Endothelial cell (in vitro differentiated cells): Measurements from ENCODE around the gene IL17REL. TPM values are rescaled to one million over a fixed set of nuclear protein-coding genes. Genes with fewer than 3 reads are reported as not detected.

ENCODE experiments used
- DNase-seq: peaks from one replicate; pipeline ENCODE4 v3.0.0; 2021; ENCODE audit warnings: low spot score
- H3K27ac Mint-ChIP-seq: one replicate; pipeline ENCODE4 v1.8.0; 2021; ENCODE audit warnings: mixed read lengths, inconsistent platforms; ENCODE audit not compliant: unreplicated experiment
- H3K27me3 Mint-ChIP-seq: one replicate; pipeline ENCODE4 v1.8.0; 2021; ENCODE audit warnings: mild to moderate bottlenecking, moderate library complexity, mixed read lengths, inconsistent platforms; ENCODE audit not compliant: unreplicated experiment
- H3K36me3 Mint-ChIP-seq: one replicate; pipeline ENCODE4 v1.8.0; 2021; ENCODE audit warnings: mild to moderate bottlenecking, low read depth, mixed read lengths, inconsistent platforms; ENCODE audit not compliant: unreplicated experiment
- H3K4me1 Mint-ChIP-seq: one replicate; pipeline ENCODE4 v1.8.0; 2021; ENCODE audit warnings: mild to moderate bottlenecking, mixed read lengths, inconsistent platforms; ENCODE audit not compliant: unreplicated experiment
- H3K4me3 Mint-ChIP-seq: one replicate; pipeline ENCODE4 v1.8.0; 2021; ENCODE audit warnings: mild to moderate bottlenecking, mixed read lengths, inconsistent platforms; ENCODE audit not compliant: unreplicated experiment
- H3K9me3 Mint-ChIP-seq: one replicate; pipeline ENCODE4 v1.8.0; 2021; ENCODE audit warnings: mixed read lengths, inconsistent platforms; ENCODE audit not compliant: unreplicated experiment
- total RNA-seq: library from RNA; stranded (reverse); fragmentation: NEBNext Ultra II Directional; extraction: Animal tissue kit (Norgen Biotek cat#: 25700); gene quantifications from one replicate; pipeline ENCODE4 v1.2.1, GENCODE V29; 2021; ENCODE audit not compliant: unreplicated experiment
- TF ChIP-seq, protein P1 (sequence below): fragments of 200-600 bp; sonication (generic); IDR thresholded peaks from one replicate; pipeline ENCODE4 v1.5.0; 2021; ENCODE audit warnings: antibody characterized with exemption; ENCODE audit not compliant: unreplicated experiment

The IL17REL gene
- total RNA-seq, 1 donor from 2014 or later, result 0.15 TPM

DNA sequence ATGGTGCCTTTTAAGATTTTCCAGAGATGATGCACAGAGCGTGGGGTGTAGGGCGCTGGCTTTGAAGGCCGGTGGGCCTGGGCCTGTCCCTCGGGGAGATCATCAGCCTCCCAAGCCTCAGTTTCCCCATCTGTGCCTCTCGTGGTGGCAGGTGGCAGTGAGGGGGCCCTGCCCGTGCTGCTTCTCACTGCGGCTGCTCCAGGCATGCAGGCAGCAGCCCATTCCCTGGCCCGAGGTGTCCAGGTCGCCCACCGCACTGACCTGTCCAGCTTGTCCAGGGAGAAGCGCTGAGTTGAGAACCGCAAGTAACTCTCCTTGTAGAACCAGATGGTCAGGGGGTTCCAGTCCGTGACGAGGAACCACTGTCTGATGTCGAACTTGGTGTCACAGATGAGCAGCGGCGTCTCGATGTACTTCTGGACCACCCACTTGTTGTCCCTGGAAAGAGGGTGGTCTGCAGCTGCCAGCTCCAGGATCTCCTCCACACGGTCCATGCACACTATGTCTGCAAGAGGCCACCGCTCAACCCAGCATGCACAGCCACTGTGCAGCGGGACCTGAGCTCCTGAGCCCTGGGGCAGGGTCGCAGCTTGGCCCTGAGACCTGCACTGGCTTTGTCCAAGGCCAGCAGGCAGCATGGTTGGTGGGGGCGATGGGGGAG is 20.5 kb upstream of the IL17REL start:
- no peaks in the 10 kb centered on the region for H3K4me1 Mint-ChIP-seq
- TF ChIP-seq, protein P1, sequence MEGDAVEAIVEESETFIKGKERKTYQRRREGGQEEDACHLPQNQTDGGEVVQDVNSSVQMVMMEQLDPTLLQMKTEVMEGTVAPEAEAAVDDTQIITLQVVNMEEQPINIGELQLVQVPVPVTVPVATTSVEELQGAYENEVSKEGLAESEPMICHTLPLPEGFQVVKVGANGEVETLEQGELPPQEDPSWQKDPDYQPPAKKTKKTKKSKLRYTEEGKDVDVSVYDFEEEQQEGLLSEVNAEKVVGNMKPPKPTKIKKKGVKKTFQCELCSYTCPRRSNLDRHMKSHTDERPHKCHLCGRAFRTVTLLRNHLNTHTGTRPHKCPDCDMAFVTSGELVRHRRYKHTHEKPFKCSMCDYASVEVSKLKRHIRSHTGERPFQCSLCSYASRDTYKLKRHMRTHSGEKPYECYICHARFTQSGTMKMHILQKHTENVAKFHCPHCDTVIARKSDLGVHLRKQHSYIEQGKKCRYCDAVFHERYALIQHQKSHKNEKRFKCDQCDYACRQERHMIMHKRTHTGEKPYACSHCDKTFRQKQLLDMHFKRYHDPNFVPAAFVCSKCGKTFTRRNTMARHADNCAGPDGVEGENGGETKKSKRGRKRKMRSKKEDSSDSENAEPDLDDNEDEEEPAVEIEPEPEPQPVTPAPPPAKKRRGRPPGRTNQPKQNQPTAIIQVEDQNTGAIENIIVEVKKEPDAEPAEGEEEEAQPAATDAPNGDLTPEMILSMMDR, result no peak
- no peaks in the 10 kb centered on the region for H3K36me3 Mint-ChIP-seq
- H3K9me3 Mint-ChIP-seq, result no peaks in the 10 kb centered on the region
- H3K4me3 Mint-ChIP-seq, result no peak overlapping the region
- H3K27me3 Mint-ChIP-seq, result no peaks in the 10 kb centered on the region
- peak; percentile 3 for DNase-seq
- no peak overlapping the region for H3K27ac Mint-ChIP-seq

DNA sequence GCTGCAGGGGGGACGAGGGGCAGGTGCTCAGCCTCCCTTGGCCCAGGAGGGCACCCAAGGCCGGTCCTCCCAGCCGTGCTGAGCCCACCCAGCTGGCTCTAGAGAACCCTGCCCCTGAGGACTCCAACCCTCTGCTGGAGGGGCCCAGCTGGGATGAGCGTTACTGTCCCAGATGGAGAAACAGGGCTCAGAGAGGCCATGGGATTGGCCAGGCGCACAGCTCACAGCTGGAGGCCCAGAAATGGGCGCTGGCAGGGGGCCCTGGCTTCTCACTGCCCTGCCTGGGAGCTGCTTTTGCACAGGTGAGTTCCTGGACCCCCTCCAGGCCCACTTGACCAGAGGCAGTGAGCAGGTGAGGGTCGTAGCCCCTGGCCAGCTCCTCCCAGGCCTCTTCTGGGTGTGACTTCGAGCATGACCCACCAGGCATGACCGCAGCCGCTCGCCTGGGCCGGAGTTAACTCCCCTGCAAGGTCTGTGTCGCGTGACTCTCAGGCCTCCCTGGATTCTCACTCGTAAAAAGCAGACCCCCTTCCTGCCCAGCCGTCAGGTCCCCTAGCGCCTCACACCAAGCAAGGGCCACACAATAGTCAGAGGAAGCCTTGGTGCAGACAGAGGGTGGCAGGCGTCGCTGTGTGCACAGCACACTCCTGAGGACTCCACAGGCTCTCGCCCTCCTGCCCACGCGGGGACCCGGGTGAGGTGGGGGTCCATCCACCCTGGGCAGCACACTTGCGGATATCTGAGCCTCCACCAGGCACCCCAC is 19.7 kb upstream of the IL17REL start:
- Mint-ChIP-seq H3K27ac (no peak overlapping the region), H3K9me3 (no peaks in the 10 kb centered on the region), H3K36me3 (no peaks in the 10 kb centered on the region), H3K4me1 (no peaks in the 10 kb centered on the region), H3K4me3 (no peak overlapping the region), H3K27me3 (no peaks in the 10 kb centered on the region)
- no peak for DNase-seq
- TF ChIP-seq, protein P1, result no peak

DNA sequence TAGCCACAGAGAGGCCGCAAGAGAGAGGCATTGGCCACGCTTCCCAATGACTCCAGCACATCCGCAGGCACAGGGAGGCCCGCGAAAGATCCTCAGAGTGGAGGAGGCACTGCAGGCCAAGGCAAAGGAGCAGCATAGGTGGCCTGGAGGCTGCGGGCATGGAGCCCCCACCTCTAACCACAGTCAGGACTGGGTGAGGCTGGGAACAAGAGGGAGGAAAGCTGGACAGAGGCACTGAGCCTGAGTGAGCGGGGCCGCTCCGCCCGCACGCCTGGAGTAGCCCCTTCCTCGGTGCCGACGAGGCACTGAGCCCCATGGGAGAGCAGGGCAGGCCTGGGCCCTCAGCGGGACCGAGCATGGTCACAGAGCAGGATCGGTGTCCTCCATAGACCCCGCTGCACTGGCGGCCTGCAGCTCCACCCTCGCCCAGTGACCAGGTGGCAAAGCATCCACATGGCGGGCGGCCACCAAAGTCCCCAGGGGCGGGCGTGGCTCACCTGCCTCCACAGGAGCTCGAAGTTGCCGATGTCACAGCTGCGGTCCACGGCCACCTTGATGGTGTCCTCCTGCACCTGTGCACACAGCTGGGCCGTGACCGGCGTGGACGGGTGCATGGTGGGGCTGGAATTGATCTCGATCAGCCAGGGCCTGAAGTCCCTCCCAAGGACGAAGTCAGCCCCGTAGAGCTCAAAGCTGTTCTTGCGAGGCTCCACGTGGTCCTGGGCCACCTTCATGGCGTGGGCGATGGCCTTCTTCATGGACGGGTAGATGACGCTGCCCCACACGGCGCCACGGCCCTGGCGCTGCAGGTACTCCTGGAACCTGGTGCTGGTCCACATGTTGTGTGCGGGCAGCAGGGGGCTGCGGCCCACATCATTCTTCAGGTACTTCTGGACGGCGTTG is 18.9 kb upstream of the IL17REL start:
- DNase-seq, result peak; percentile 3
- Mint-ChIP-seq H3K9me3 (no peaks in the 10 kb centered on the region), H3K27me3 (no peaks in the 10 kb centered on the region), H3K4me3 (no peak overlapping the region), H3K27ac (no peak overlapping the region), H3K4me1 (no peaks in the 10 kb centered on the region), H3K36me3 (no peaks in the 10 kb centered on the region)
- TF ChIP-seq, protein P1, result no peak

DNA sequence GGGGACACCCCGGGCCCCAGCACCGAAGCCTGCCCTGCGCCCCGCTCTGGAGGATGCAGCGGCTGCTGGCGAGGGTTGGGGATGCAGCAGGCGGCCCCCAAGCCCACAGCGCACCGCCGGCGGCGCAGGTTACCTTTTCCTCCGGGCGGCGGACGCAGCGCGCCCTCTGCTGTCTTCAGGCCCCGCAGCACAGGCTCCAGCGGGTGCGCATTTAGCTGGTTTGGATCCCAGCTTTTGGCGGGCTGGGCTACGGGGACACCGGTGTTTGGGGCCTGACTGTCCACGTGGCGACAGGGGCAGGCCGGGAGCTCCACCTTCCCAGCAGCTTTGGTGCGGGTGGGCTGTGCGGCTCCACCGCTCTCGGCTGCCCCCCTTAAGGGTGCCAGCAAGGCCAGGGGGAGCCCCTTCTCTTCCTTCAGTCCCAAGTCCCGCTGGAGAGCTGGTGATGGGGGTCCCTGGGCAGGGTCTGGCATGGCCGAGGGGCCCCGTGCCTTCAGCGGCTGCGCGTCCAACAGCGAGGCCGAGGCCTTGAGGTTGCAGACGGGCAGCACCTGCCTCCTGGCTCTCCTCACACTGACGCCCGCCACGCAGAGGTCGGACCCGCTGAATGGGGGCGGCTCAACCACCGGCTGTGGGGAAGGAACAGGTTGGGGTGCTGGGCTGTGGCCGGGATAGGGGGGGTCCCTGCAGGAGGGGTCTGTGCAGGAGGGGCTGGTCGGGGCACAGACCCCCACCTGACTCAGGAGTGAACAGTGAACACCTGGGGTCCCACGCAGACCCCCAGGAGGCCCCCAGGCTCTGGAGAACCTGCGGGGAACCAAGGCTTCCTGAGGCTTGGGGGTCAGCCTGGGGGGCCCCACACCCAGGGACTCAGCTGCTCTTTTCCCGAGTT is 18.0 kb upstream of the IL17REL start:
- no peak overlapping the region for H3K4me3 Mint-ChIP-seq
- H3K36me3 Mint-ChIP-seq, result no peaks in the 10 kb centered on the region
- TF ChIP-seq, protein P1, result peak; percentile 58
- peak; percentile 78 for DNase-seq
- no peaks in the 10 kb centered on the region for H3K9me3 Mint-ChIP-seq
- no peaks in the 10 kb centered on the region for H3K27me3 Mint-ChIP-seq
- no peaks in the 10 kb centered on the region for H3K4me1 Mint-ChIP-seq
- H3K27ac Mint-ChIP-seq, result no peak overlapping the region
